OCI-LY1 (cell line): Measurements from ENCODE around the gene LRRC71.

Source experiments
- H2AFZ ChIP-seq: fragments of 200-600 bp; sonication (generic), shearing (Covaris generic); 2 replicates; pipeline ENCODE4 v1.6.0; 2014; ENCODE audit warnings: antibody characterized with exemption, mild to moderate bottlenecking, low read length
- H3F3A ChIP-seq: fragments of 200-600 bp; sonication (generic), shearing (Covaris generic); 2 replicates; pipeline ENCODE4 v1.6.0; 2014; ENCODE audit warnings: mild to moderate bottlenecking, antibody characterized with exemption, low read length, moderate library complexity; ENCODE audit not compliant: insufficient read depth
- H3K27ac ChIP-seq: fragments of 200-600 bp; sonication (generic); 2 replicates; pipeline ENCODE4 v1.5.1; 2014; ENCODE audit warnings: low read length, mixed run types, mild to moderate bottlenecking, low read depth; ENCODE audit not compliant: poor library complexity, severe bottlenecking
- H3K27me3 ChIP-seq: fragments of 200-600 bp; sonication (generic); 2 replicates; pipeline ENCODE4 v1.6.0; 2014; ENCODE audit warnings: antibody characterized with exemption, mild to moderate bottlenecking, low read length, moderate library complexity; ENCODE audit not compliant: insufficient read depth
- H3K36me3 ChIP-seq: fragments of 200-600 bp; sonication (generic); 2 replicates; pipeline ENCODE4 v1.6.1; 2014; ENCODE audit warnings: mild to moderate bottlenecking, antibody characterized with exemption, low read length, moderate library complexity, mixed read lengths; ENCODE audit not compliant: insufficient read depth
- H3K4me1 ChIP-seq: fragments of 200-600 bp; sonication (generic); 2 replicates; pipeline ENCODE4 v1.5.1; 2014; ENCODE audit warnings: mild to moderate bottlenecking, low read length, moderate library complexity; ENCODE audit not compliant: insufficient read depth, severe bottlenecking
- H3K4me2 ChIP-seq: fragments of 200-600 bp; sonication (generic), shearing (Covaris generic); 2 replicates; pipeline ENCODE4 v1.6.1; 2014; ENCODE audit warnings: low read length
- H3K4me3 ChIP-seq: fragments of 200-600 bp; sonication (generic); 2 replicates; pipeline ENCODE4 v1.5.1; 2014; ENCODE audit warnings: low read length, low read depth, mild to moderate bottlenecking, mixed read lengths; ENCODE audit not compliant: poor library complexity, severe bottlenecking
- H3K79me2 ChIP-seq: fragments of 200-600 bp; shearing (Covaris generic); 2 replicates; pipeline ENCODE4 v1.6.1; 2016; ENCODE audit warnings: mixed run types, low read length, mixed read lengths; ENCODE audit not compliant: insufficient read depth
- H3K9ac ChIP-seq: fragments of 200-600 bp; sonication (generic), shearing (Covaris generic); 2 replicates; pipeline ENCODE4 v1.6.1; 2014; ENCODE audit warnings: mild to moderate bottlenecking, low read length, mixed read lengths
- H3K9me2 ChIP-seq: fragments of 200-600 bp; sonication (generic), shearing (Covaris generic); 2 replicates; pipeline ENCODE4 v1.6.1; 2014; ENCODE audit warnings: low read depth, mild to moderate bottlenecking, low read length, mixed read lengths
- H3K9me3 ChIP-seq: fragments of 200-600 bp; shearing (Covaris generic); 2 replicates; pipeline ENCODE4 v1.6.1; 2014; ENCODE audit warnings: low read length, mixed read lengths
- H4K20me1 ChIP-seq: fragments of 200-600 bp; sonication (generic), shearing (Covaris generic); 2 replicates; pipeline ENCODE4 v1.6.0; 2016; ENCODE audit warnings: mild to moderate bottlenecking, low read length; ENCODE audit not compliant: insufficient read depth
- EZH2 ChIP-seq: fragments of 200-600 bp; sonication (generic), shearing (Covaris generic); IDR thresholded peaks from 2 replicates; pipeline ENCODE4 v1.8.0; 2017; ENCODE audit warnings: borderline replicate concordance, mixed run types, mild to moderate bottlenecking, antibody characterized with exemption, low read length, moderate library complexity, mixed read lengths
- TF ChIP-seq, protein P1 (sequence below): fragments of 200-600 bp; sonication (generic), shearing (Covaris generic); IDR thresholded peaks from 2 replicates; pipeline ENCODE4 v1.5.1; 2017; ENCODE audit warnings: mild to moderate bottlenecking, antibody characterized with exemption, low read length, moderate library complexity, mixed read lengths

The LRRC71 gene

DNA sequence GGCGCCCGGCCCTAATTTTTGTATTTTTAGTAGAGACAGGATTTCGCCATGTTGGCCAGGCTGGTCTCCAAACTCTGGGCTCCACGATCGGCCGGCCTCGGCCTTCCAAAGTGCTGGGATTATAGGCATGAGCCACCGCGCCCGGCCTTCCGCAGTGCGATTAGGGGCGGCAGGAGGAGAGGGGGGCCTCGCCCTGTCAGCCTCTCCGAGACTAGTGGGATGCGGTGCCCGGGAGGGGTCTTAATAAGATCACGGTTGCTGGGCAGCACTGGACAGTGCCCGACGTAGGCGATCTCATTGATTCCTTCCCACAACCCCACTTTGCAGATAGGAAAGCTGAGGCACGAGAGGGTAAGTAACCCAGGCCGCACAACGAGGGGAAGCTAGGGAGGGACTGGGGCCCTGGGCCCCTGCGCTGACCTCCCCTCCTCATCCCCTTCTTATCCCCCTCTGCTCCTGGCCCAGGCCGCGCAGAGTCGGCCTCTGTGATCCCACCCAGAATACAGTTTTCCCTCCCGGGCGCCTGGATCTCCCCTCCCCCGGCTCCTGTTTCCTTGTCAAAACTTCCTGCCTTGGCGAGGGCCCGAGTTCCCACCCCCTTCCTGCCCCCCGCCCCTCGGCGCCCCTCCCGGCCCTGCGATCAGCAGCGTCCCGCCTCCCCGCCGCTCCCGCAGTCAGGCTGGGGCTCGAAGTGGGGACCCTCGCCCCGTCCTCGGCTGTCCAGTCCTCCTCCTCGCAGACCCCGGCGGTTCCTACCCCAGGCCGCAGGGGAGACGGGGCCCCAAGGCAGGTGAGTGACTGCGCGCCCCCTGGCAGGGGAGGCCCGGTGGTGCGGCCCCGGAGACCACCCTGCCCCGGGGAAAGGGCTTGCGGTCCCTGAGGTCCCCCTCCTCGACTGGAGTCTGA, 27.1 kb upstream of the LRRC71 start, which contains the start of gene PEAR1:
PEAR1 (plus strand) TSS at position 671 of the 906 bp plus-strand sequence. CDS start 10,209 bp downstream, outside the sequence.
- Histone ChIP-seq H3K4me2 (no peak within 1 kb of the TSS), H3K27me3 (no peaks in the 10 kb centered on the region; the same call in 1 of the 2 replicates), H3K9me2 (no peaks in the 10 kb centered on the region), H3K4me1 (no peaks in the 10 kb centered on the region), H3K36me3 (no peaks in the 10 kb centered on the region), H3K79me2 (no peaks in the 10 kb centered on the region), H3K4me3 (no peak within 1 kb of the TSS), H3K27ac (no peak within 1 kb of the TSS), H3K9me3 (no peaks in the 10 kb centered on the region), H2AFZ (no peak within 1 kb of the TSS), H3K9ac (no peak within 1 kb of the TSS), H4K20me1 (no peaks in the 10 kb centered on the region), H3F3A (no peaks in the 10 kb centered on the region)
- no peak for TF ChIP-seq EZH2
- TF ChIP-seq, protein P1, sequence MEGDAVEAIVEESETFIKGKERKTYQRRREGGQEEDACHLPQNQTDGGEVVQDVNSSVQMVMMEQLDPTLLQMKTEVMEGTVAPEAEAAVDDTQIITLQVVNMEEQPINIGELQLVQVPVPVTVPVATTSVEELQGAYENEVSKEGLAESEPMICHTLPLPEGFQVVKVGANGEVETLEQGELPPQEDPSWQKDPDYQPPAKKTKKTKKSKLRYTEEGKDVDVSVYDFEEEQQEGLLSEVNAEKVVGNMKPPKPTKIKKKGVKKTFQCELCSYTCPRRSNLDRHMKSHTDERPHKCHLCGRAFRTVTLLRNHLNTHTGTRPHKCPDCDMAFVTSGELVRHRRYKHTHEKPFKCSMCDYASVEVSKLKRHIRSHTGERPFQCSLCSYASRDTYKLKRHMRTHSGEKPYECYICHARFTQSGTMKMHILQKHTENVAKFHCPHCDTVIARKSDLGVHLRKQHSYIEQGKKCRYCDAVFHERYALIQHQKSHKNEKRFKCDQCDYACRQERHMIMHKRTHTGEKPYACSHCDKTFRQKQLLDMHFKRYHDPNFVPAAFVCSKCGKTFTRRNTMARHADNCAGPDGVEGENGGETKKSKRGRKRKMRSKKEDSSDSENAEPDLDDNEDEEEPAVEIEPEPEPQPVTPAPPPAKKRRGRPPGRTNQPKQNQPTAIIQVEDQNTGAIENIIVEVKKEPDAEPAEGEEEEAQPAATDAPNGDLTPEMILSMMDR: no peak

DNA sequence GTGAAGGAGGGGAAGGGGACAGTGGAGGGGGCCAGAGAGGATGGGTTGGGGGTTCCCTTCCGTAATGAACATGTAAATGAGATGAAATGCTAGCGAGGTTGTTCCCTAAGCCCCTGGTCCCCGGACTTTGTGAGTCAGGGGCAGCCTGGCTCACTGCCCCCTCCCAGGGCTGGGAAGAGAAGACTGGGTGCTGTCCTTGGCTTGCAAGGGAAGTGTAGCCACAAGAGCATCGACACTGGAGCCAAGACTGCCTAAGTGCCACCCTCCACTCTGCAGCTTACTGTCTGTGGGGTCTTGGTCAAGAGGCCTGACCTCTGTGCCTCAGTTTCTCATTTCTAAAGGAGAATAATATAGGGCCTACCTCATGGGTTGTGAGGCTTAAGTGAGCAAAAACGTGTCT, 26.4 kb upstream of the LRRC71 start:
- H3K4me3 ChIP-seq: no peak overlapping the region
- no peak overlapping the region for H3K4me2 ChIP-seq

DNA sequence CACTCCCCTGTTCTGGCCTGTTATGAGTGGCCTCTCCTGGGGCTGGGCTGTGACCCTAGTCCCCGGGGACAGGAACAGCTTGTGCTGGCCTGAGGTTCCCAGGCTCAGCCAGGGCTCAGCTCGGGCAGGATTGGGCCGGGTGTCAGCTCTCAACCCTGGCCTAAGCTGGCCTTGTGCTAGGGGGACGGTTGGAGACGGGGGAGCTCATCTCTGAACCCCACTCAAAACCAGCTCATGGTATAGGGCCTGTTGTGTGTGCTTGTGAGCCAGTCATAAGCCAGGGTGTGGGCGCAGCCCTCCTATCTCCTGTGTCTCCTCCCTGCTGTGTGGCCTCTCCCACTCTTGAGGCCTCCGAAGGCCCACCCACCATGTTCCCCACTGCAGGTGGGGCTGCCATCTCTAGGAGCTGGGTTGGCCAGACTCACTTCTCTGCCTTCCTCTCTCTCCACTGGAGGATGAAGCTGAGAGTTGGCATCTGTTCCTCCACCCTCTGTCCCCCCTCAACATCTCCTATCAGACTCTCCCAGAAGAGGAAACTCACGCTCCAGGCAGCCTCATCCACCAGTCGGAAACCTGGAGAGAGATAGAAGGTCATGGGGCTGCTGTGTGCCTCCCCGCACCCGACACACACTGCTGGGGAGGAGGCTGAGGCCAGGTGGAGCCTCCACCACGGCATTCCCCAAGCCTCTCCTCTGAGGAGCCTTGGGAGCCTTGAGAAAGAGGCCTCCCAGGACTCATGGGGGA, 25.5 kb upstream of the LRRC71 start:
- Histone ChIP-seq H3K9me3 (no peaks in the 10 kb centered on the region), H3K27me3 (no peaks in the 10 kb centered on the region; the same call in 1 of the 2 replicates)

More for the DNA sequence above, 26.4 kb upstream of the LRRC71 start:
- Histone ChIP-seq H2AFZ (no peak overlapping the region), H3K36me3 (no peaks in the 10 kb centered on the region), H3K9ac (no peak overlapping the region), H3K4me1 (no peaks in the 10 kb centered on the region), H3K9me2 (no peaks in the 10 kb centered on the region), H3K27me3 (no peaks in the 10 kb centered on the region; the same call in 1 of the 2 replicates), H3K79me2 (no peaks in the 10 kb centered on the region), H3F3A (no peaks in the 10 kb centered on the region), H3K9me3 (no peaks in the 10 kb centered on the region), H4K20me1 (no peaks in the 10 kb centered on the region), H3K27ac (no peak overlapping the region)
- TF ChIP-seq EZH2: no peak
- TF ChIP-seq, protein P1: no peak

More for the DNA sequence above, 25.5 kb upstream of the LRRC71 start:
- H2AFZ ChIP-seq: no peak overlapping the region
- no peak overlapping the region for H3K27ac ChIP-seq
- no peak overlapping the region for H3K9ac ChIP-seq
- no peaks in the 10 kb centered on the region for H4K20me1 ChIP-seq
- no peak overlapping the region for H3K4me2 ChIP-seq
- no peaks in the 10 kb centered on the region for H3K9me2 ChIP-seq
- TF ChIP-seq, protein P1: no peak
- no peak for TF ChIP-seq EZH2
- no peaks in the 10 kb centered on the region for H3K36me3 ChIP-seq
- H3F3A ChIP-seq: no peaks in the 10 kb centered on the region
- H3K4me1 ChIP-seq: no peaks in the 10 kb centered on the region
- no peak overlapping the region for H3K4me3 ChIP-seq
- no peaks in the 10 kb centered on the region for H3K79me2 ChIP-seq
